Ectodermal cell (in vitro differentiated cells): ENCODE data around the gene SLC4A5.
"Not testable (repeated sequence)": the region's sequence is repeated elsewhere in the genome, so short reads cannot be mapped to it uniquely, and the experiment has no call there.

ENCODE experiments used
- H3K27ac ChIP-seq: 2 replicates; pipeline ENCODE4 v1.7.0; 2013; ENCODE audit warnings: mild to moderate bottlenecking, low read depth, low read length; ENCODE audit not compliant: insufficient read depth, poor library complexity, severe bottlenecking
- H3K27me3 ChIP-seq: 2 replicates; pipeline ENCODE4 v1.7.0; 2013; ENCODE audit warnings: mild to moderate bottlenecking, low read length; ENCODE audit not compliant: insufficient read depth, control insufficient read depth, poor library complexity, severe bottlenecking
- H3K36me3 ChIP-seq: one replicate; pipeline ENCODE4 v1.7.0; 2013; ENCODE audit warnings: low read length; ENCODE audit not compliant: control insufficient read depth, insufficient read depth
- H3K4me1 ChIP-seq: one replicate; pipeline ENCODE4 v1.7.0; 2013; ENCODE audit warnings: low read length; ENCODE audit not compliant: control insufficient read depth, insufficient read depth
- H3K4me3 ChIP-seq: 2 replicates; pipeline ENCODE4 v1.7.0; 2013; ENCODE audit warnings: low read depth, low read length, control low read depth; ENCODE audit not compliant: insufficient read depth
- H3K9me3 ChIP-seq: 2 replicates; pipeline ENCODE4 v1.7.0; 2013; ENCODE audit warnings: mild to moderate bottlenecking, low read length, moderate library complexity; ENCODE audit not compliant: control insufficient read depth
- WGBS, 2 experiments: methylation state at CpG; one replicate each; pipeline ENCODE4 v1.1.7; 2013; ENCODE audit warnings: missing lambda C conversion rate in 2 of 2; 5-methylcytosine and 5-hydroxymethylcytosine counted together

Gene SLC4A5

GRCh38 chr2:74198023-74198460 lies 145.2 kb downstream of the SLC4A5 start:
- WGBS, 2 experiments: 36 to 38% methylated on average over 18 of the region's 18 CpGs
- H3K27ac ChIP-seq: no peak overlapping the region
- peaks cover 9% of the 10 kb centered on the region for H3K4me1 ChIP-seq
- H3K27me3 ChIP-seq: no peaks in the 10 kb centered on the region
- H3K4me3 ChIP-seq: peak overlapping the region; percentile 83
- H3K9me3 ChIP-seq: no peaks in the 10 kb centered on the region
- no peaks in the 10 kb centered on the region for H3K36me3 ChIP-seq

- 94 to 96% methylated on average over 4 of the region's 4 CpGs for WGBS, 2 experiments
- no peak overlapping the region for H3K4me3 ChIP-seq
- H3K9me3 ChIP-seq: no peaks in the 10 kb centered on the region
- peaks cover 9% of the 10 kb centered on the region for H3K4me1 ChIP-seq
- H3K27me3 ChIP-seq: no peaks in the 10 kb centered on the region
- H3K27ac ChIP-seq: no peak overlapping the region
- H3K36me3 ChIP-seq: no peaks in the 10 kb centered on the region
These were observed 146.2 kb downstream of the SLC4A5 start for GRCh38 chr2:74197049-74197448.

DNA sequence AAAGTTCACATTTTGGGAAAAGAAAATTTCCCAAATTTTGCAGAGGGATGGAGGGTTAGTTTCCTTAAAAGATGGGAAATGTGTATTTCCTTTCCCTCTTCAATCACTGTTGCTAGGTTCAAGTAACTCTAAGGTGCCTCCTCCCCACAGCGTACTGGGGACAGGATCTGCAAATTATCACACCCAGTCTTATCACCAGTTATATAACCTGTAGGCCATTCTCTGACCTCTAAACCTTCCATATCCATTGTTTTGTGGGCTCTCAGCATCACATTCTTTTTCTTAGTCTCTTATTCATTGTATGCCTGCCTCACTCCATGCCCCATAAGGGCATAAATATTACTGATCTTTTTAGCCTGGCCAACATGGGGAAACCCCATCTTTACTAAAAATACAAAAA lies 148.4 kb downstream of the SLC4A5 start:
- Histone ChIP-seq H3K4me1 (peaks cover 2% of the 10 kb centered on the region), H3K9me3 (no peaks in the 10 kb centered on the region), H3K27me3 (no peaks in the 10 kb centered on the region), H3K36me3 (no peaks in the 10 kb centered on the region), H3K4me3 (no peak overlapping the region), H3K27ac (no peak overlapping the region)
- WGBS, 2 experiments: 92 to 98% methylated on average over 1 of the region's 1 CpG

GRCh38 chr2:74191596-74192380 lies 151.4 kb downstream of the SLC4A5 start:
- Histone ChIP-seq H3K36me3 (no peaks in the 10 kb centered on the region), H3K27me3 (no peaks in the 10 kb centered on the region), H3K4me3 (no peak overlapping the region), H3K4me1 (no peaks in the 10 kb centered on the region), H3K27ac (no peak overlapping the region), H3K9me3 (no peaks in the 10 kb centered on the region)
- 83 to 86% methylated on average over 6 of the region's 6 CpGs for WGBS, 2 experiments

DNA sequence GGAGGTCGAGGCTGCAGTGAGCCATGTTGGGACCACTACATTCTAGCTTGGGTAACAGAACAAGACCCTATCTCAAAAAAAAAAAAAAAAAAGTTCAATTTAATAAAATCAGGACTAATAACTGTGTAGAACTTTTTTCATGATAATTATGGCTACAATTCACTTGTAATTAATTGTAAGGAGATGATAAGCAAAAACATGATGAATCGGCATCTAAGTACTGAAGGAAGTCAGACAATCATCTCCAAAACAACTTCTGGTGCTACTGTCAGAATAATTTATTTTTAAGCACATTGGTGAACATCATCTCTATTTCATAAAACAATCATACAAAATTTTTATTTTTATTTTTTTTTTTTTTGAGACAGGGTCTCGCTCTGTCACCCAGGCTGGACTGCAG lies 154.5 kb downstream of the SLC4A5 start:
- WGBS, 2 experiments: 88 to 94% methylated on average over 3 of the region's 3 CpGs
- Histone ChIP-seq H3K4me3 (no peak overlapping the region), H3K27ac (no peak overlapping the region), H3K36me3 (no peaks in the 10 kb centered on the region), H3K27me3 (no peaks in the 10 kb centered on the region), H3K4me1 (no peaks in the 10 kb centered on the region), H3K9me3 (no peaks in the 10 kb centered on the region)

GRCh38 chr2:74188018-74188601 lies 155.1 kb downstream of the SLC4A5 start:
- Histone ChIP-seq H3K9me3 (no peaks in the 10 kb centered on the region), H3K4me3 (no peak overlapping the region), H3K4me1 (no peaks in the 10 kb centered on the region), H3K36me3 (no peaks in the 10 kb centered on the region), H3K27ac (no peak overlapping the region), H3K27me3 (no peaks in the 10 kb centered on the region)
- WGBS, 2 experiments: 88 to 90% methylated on average over 6 of the region's 6 CpGs

DNA sequence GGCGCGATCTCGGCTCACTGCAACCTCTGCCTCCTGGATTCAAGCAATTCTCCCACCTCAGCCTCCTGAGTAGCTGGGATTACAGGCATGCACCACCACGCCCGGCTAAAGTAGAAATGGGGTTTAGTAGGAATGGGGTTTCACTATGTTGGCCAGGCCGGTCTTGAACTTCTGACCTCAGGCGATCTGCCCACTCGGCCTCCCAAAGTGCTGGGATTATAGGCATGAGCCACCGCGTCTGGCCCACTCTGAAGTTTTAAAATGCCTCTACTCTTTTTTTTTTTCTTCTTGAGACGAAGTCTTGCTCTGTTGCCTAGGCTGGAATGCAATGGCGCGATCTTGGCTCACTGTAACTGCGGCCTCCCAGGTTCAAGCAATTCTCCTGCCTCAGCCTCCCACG lies 156.5 kb downstream of the SLC4A5 start:
- H3K9me3 ChIP-seq, H3K27me3 ChIP-seq, H3K36me3 ChIP-seq, H3K4me3 ChIP-seq, H3K27ac ChIP-seq, H3K4me1 ChIP-seq: not testable (repeated sequence)
- WGBS, 2 experiments: 94 to 95% methylated on average over 15 of the region's 15 CpGs

GRCh38 chr2:74186038-74186437 lies 157.2 kb downstream of the SLC4A5 start:
- H3K4me3 ChIP-seq: no peak overlapping the region
- no peaks in the 10 kb centered on the region for H3K9me3 ChIP-seq
- no peak overlapping the region for H3K27ac ChIP-seq
- H3K4me1 ChIP-seq: no peaks in the 10 kb centered on the region
- H3K27me3 ChIP-seq: no peaks in the 10 kb centered on the region
- 94% methylated on average over 9 of the region's 9 CpGs for WGBS, 2 experiments
- H3K36me3 ChIP-seq: no peaks in the 10 kb centered on the region

GRCh38 chr2:74183878-74184277 lies 159.3 kb downstream of the SLC4A5 start:
- Histone ChIP-seq H3K36me3 (no peaks in the 10 kb centered on the region), H3K27me3 (no peaks in the 10 kb centered on the region), H3K9me3 (no peaks in the 10 kb centered on the region), H3K27ac (no peak overlapping the region), H3K4me1 (no peaks in the 10 kb centered on the region), H3K4me3 (no peak overlapping the region)
- 88 to 94% methylated on average over 2 of the region's 2 CpGs for WGBS, 2 experiments

DNA sequence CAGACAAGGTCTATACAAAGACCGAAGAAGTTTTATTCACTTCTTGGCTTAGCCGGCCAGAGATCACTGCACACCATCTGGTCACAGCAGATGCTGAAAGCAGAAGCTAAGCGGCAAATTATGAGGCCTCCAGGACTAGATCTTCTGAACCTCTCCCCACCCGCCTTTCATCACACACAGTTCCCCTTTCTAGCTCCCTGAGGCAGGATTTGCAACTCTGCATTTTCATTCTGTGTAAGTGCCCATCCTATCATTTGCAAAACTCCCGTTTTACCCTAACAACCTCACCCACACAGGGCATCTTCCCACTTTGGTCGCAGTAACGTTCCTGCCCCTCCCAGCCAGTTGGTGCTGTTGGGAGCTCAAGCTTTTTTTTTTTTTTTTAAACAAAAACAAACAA lies 161.5 kb downstream of the SLC4A5 start:
- H3K27ac ChIP-seq: no peak overlapping the region
- H3K4me3 ChIP-seq: no peak overlapping the region
- 67 to 75% methylated on average over 7 of the region's 7 CpGs for WGBS, 2 experiments
- no peaks in the 10 kb centered on the region for H3K27me3 ChIP-seq
- H3K4me1 ChIP-seq: no peaks in the 10 kb centered on the region
- no peaks in the 10 kb centered on the region for H3K9me3 ChIP-seq
- H3K36me3 ChIP-seq: no peaks in the 10 kb centered on the region
